SU-DHL-6 (cell line): ENCODE results near the gene ATF6B.

ENCODE experiments used
- H2AFZ ChIP-seq: fragments of 200-600 bp; sonication (generic); 2 replicates; pipeline ENCODE4 v1.6.1; 2014; ENCODE audit warnings: low read depth, mild to moderate bottlenecking, moderate library complexity, mixed read lengths, antibody characterized with exemption, low read length; ENCODE audit not compliant: severe bottlenecking
- H3F3A ChIP-seq: fragments of 200-600 bp; shearing (Covaris generic); 2 replicates; pipeline ENCODE4 v1.6.0; 2016; ENCODE audit warnings: antibody characterized with exemption, mild to moderate bottlenecking; ENCODE audit not compliant: insufficient read depth
- H3K27ac ChIP-seq: fragments of 200-600 bp; sonication (generic); 2 replicates; pipeline ENCODE4 v1.5.1; 2016; ENCODE audit warnings: low read depth, mild to moderate bottlenecking, low read length, moderate library complexity, mixed read lengths
- H3K27me3 ChIP-seq: fragments of 200-600 bp; sonication (generic), shearing (Covaris generic); 2 replicates; pipeline ENCODE4 v1.6.0; 2014; ENCODE audit warnings: mild to moderate bottlenecking, low read length
- H3K36me3 ChIP-seq: fragments of 200-600 bp; sonication (generic); 2 replicates; pipeline ENCODE4 v1.6.1; 2014; ENCODE audit warnings: mild to moderate bottlenecking, low read length, mixed read lengths
- H3K4me2 ChIP-seq: fragments of 300-600, 200-600 bp; shearing (Covaris generic), sonication (generic); 2 replicates; pipeline ENCODE4 v1.6.0; 2014; ENCODE audit warnings: low read length, low read depth, mild to moderate bottlenecking; ENCODE audit not compliant: poor library complexity, severe bottlenecking
- H3K4me3 ChIP-seq: fragments of 200-600 bp; sonication (generic); 2 replicates; pipeline ENCODE4 v1.5.1; 2014; ENCODE audit warnings: antibody characterized with exemption, low read length, mild to moderate bottlenecking, mixed read lengths; ENCODE audit not compliant: insufficient read depth, poor library complexity, severe bottlenecking
- H3K79me2 ChIP-seq: fragments of 200-600 bp; sonication (generic); 2 replicates; pipeline ENCODE4 v1.6.1; 2014; ENCODE audit warnings: mild to moderate bottlenecking, low read length, moderate library complexity; ENCODE audit not compliant: insufficient read depth
- H3K9ac ChIP-seq: fragments of 200-600 bp; sonication (generic); 2 replicates; pipeline ENCODE4 v1.7.0; 2014; ENCODE audit warnings: mild to moderate bottlenecking, low read length
- H3K9me2 ChIP-seq: fragments of 200-600 bp; sonication (generic); replicated peaks from 2 replicates; pipeline ENCODE4 v1.6.1; 2014; ENCODE audit warnings: low read length; ENCODE audit not compliant: insufficient read depth
- H3K9me3 ChIP-seq: fragments of 200-600 bp; sonication (generic); 2 replicates; pipeline ENCODE4 v1.6.1; 2014; ENCODE audit warnings: low read length, mixed read lengths; ENCODE audit not compliant: insufficient read depth
- H4K20me1 ChIP-seq: fragments of 200-600 bp; sonication (generic); 2 replicates; pipeline ENCODE4 v1.6.1; 2014; ENCODE audit warnings: low read depth, mild to moderate bottlenecking, antibody characterized with exemption, low read length, moderate library complexity, mixed read lengths
- CTCF ChIP-seq: fragments of 200-600 bp; sonication (generic); IDR thresholded peaks from one replicate; pipeline ENCODE4 v1.5.1; 2017; ENCODE audit warnings: antibody characterized with exemption, mild to moderate bottlenecking, low read length, moderate library complexity; ENCODE audit not compliant: insufficient read depth, poor library complexity, severe bottlenecking
- EZH2phosphoT487 ChIP-seq: fragments of 200-600 bp; sonication (generic), shearing (Covaris generic); conservative IDR thresholded peaks from 2 replicates; pipeline ENCODE4 v1.6.1; 2018; ENCODE audit warnings: mild to moderate bottlenecking, antibody characterized with exemption, low read length, moderate library complexity, mixed read lengths

Gene ATF6B

DNA sequence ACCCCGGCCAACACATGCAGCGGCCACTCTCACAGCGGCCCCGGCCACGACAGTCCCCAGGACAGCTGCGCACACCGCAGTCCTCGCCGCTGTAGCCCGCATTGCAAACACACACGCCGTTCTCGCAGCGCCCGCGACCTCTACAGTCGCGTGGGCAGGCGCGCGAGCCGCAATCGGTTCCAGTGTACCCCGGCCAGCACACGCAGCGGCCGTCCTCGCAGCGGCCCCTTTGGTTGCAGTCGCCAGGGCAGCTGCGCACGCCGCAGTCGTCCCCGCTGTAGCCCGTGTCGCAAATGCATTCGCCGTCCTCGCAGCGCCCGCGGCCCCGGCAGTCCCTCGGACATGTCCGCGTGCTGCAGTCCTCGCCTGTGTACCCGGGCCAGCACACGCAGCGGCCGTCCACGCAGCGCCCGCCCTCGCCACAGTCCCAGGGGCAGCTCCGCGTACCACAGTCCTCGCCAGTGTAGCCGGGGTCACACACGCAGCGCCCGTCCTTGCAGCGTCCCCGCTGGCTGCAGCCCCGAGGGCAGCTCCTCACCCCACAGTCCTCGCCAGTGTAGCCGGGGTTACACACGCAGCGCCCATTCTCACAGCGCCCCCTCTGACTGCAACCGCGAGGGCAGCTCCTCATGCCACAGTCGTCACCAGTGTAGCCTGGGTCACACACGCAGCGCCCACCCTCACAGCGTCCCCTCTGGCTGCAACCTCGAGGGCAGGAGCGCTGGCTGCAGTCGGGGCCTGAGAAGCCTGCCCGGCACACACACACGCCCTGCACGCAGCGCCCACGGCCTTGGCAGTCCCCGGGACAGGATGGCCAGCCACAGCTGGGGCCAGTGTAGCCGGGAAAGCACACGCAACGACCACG, 31.4 kb downstream of the ATF6B start:
- Histone ChIP-seq H3K9me3 (no peaks in the 10 kb centered on the region), H3K79me2 (no peaks in the 10 kb centered on the region), H3K9ac (no peak overlapping the region), H3K36me3 (no peaks in the 10 kb centered on the region), H3F3A (no peaks in the 10 kb centered on the region), H3K27me3 (no peaks in the 10 kb centered on the region), H3K4me2 (no peak overlapping the region), H3K9me2 (no peaks in the 10 kb centered on the region), H2AFZ (no peak overlapping the region), H3K27ac (no peak overlapping the region), H4K20me1 (no peaks in the 10 kb centered on the region), H3K4me3 (no peak overlapping the region)
- TF ChIP-seq EZH2phosphoT487, result no peak
- TF ChIP-seq CTCF, result no peak

- no peak for TF ChIP-seq EZH2phosphoT487
- no peak for TF ChIP-seq CTCF
- no peaks in the 10 kb centered on the region for H3K9me2 ChIP-seq
- no peak overlapping the region for H3K4me2 ChIP-seq
- no peaks in the 10 kb centered on the region for H3F3A ChIP-seq
- no peak overlapping the region for H3K27ac ChIP-seq
- no peaks in the 10 kb centered on the region for H3K36me3 ChIP-seq
- H2AFZ ChIP-seq, result no peak overlapping the region
- H3K9ac ChIP-seq, result no peak overlapping the region
- no peaks in the 10 kb centered on the region for H3K9me3 ChIP-seq
- H3K79me2 ChIP-seq, result no peaks in the 10 kb centered on the region
- no peak overlapping the region for H3K4me3 ChIP-seq
- H4K20me1 ChIP-seq, result no peaks in the 10 kb centered on the region
- H3K27me3 ChIP-seq, result no peaks in the 10 kb centered on the region
Observed at GRCh38 chr6:32096087-32096393, 32.0 kb downstream of the ATF6B start.

DNA sequence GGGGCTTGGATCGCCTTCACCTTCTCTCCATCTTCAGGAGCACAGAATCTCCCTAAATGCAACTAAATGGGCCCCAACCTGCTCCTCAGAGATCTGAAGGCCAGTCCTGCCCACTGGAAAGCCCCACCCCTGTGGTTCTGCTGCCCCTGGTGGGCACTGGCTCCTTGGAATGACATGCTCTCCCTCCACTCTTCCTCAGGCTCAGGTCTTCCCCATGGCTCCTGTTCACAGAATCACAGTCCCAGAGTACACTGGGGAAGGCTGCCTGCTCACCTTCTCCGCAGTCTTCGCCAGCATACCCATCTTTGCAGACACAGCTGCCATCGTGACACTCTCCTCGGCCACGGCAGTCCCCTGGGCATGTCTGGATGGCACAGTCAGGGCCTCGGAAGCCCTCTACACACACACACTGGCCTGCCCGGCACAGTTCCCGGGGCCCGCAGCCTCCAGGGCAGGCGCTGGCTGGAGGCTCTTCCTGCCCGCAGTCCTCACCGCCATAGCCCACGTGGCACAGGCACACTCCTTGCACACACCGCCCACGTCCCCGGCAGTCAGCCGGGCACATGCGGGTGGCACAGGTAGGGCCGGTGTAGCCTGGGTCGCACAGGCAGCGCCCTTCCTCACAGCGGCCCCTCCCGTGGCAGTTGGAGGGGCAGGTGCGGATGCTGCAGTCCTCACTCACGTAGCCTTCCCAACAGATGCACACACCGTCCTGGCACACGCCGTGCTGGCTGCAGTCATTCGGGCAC, 32.5 kb downstream of the ATF6B start:
- H4K20me1 ChIP-seq, result no peaks in the 10 kb centered on the region
- no peaks in the 10 kb centered on the region for H3K27me3 ChIP-seq
- no peak overlapping the region for H3K4me2 ChIP-seq
- H3K9ac ChIP-seq, result no peak overlapping the region
- H3K79me2 ChIP-seq, result no peaks in the 10 kb centered on the region
- H2AFZ ChIP-seq, result no peak overlapping the region
- H3K4me3 ChIP-seq, result no peak overlapping the region
- H3F3A ChIP-seq, result no peaks in the 10 kb centered on the region
- TF ChIP-seq EZH2phosphoT487 (no peak), CTCF (no peak)
- H3K27ac ChIP-seq, result no peak overlapping the region
- H3K36me3 ChIP-seq, result no peaks in the 10 kb centered on the region
- no peaks in the 10 kb centered on the region for H3K9me2 ChIP-seq
- H3K9me3 ChIP-seq, result no peaks in the 10 kb centered on the region
